HEK293T (cell line): ENCODE results near the gene DMKN.

Experiments
- BHLHE40 ChIP-seq: fragments of 450-650 bp; IDR thresholded peaks from 2 replicates; pipeline ENCODE4 v1.6.1; 2016; ENCODE audit warnings: mild to moderate bottlenecking, moderate library complexity, borderline replicate concordance
- CTBP1 ChIP-seq: fragments of 450-650 bp; IDR thresholded peaks from 2 replicates; pipeline ENCODE4 v1.6.1; 2016; ENCODE audit warnings: borderline replicate concordance
- ELF4 ChIP-seq: fragments of 450-650 bp; IDR thresholded peaks from 2 replicates; pipeline ENCODE4 v1.6.1; 2017; ENCODE audit warnings: antibody characterized with exemption
- FOXA1 ChIP-seq: fragments of 450-650 bp; IDR thresholded peaks from 2 replicates; pipeline ENCODE4 v1.6.1; 2016; ENCODE audit warnings: mild to moderate bottlenecking
- FOXM1 ChIP-seq: fragments of 450-650 bp; IDR thresholded peaks from 2 replicates; pipeline ENCODE4 v1.6.1; 2017; ENCODE audit warnings: mild to moderate bottlenecking, borderline replicate concordance
- HDGF ChIP-seq: fragments of 450-650 bp; IDR thresholded peaks from 2 replicates; pipeline ENCODE4 v1.6.1; 2017; ENCODE audit warnings: antibody characterized with exemption, borderline replicate concordance
- L3MBTL2 ChIP-seq: fragments of 450-650 bp; conservative IDR thresholded peaks from 2 replicates; pipeline ENCODE4 v1.6.1; 2016; ENCODE audit warnings: mild to moderate bottlenecking
- SP1 ChIP-seq: fragments of 450-650 bp; IDR thresholded peaks from 2 replicates; pipeline ENCODE4 v1.6.1; 2017
- SUZ12 ChIP-seq: fragments of 450-650 bp; IDR thresholded peaks from 2 replicates; pipeline ENCODE4 v1.6.1; 2016; ENCODE audit warnings: mild to moderate bottlenecking
- TARDBP ChIP-seq: fragments of 450-650 bp; IDR thresholded peaks from 2 replicates; pipeline ENCODE4 v1.6.1; 2016
- ZNF384 ChIP-seq: fragments of 450-650 bp; IDR thresholded peaks from 2 replicates; pipeline ENCODE4 v1.6.1; 2016
- TF ChIP-seq, protein P1 (sequence below): fragments of 450-650 bp; IDR thresholded peaks from 2 replicates; pipeline ENCODE4 v1.6.1; 2016

DNA sequence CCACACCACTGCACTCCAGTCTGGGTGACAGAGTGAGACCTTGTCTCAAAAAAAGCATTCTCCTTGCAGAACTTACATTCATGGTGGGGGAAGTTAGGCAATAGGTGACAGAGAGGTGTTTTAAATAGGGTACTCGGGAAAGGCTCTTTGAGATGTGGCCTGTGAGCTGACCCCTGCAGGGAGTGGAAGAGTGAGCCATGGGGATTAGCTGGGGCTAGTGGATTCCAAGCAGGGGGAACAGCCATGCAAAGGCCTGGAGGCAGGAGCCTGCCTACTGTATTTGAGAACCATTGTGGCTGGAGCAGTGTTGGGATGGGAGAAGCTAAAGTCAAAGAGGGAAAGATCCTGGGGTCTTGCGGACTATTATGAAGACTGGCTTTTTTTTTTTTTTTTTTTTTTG lies 3.9 kb upstream of the DMKN start:
- TF ChIP-seq, protein P1, sequence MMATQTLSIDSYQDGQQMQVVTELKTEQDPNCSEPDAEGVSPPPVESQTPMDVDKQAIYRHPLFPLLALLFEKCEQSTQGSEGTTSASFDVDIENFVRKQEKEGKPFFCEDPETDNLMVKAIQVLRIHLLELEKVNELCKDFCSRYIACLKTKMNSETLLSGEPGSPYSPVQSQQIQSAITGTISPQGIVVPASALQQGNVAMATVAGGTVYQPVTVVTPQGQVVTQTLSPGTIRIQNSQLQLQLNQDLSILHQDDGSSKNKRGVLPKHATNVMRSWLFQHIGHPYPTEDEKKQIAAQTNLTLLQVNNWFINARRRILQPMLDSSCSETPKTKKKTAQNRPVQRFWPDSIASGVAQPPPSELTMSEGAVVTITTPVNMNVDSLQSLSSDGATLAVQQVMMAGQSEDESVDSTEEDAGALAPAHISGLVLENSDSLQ: no peak
- TF ChIP-seq TARDBP: no peak
- TF ChIP-seq FOXM1: no peak
- no peak for TF ChIP-seq ZNF384
- no peak for TF ChIP-seq L3MBTL2
- no peak for TF ChIP-seq HDGF
- no peak for TF ChIP-seq SUZ12
- no peak for TF ChIP-seq CTBP1
- no peak for TF ChIP-seq BHLHE40
- no peak for TF ChIP-seq SP1
- TF ChIP-seq ELF4: no peak
- TF ChIP-seq FOXA1: no peak
